GM12878 (cell line): Measurements from ENCODE around the gene ATP12A.

Source experiments
- PAX8 ChIP-seq: fragments of 450-650 bp; IDR thresholded peaks from 2 replicates; pipeline ENCODE4 v1.6.1; 2017; ENCODE audit warnings: mild to moderate bottlenecking, moderate library complexity
- POLR2A ChIP-seq: IDR thresholded peaks from 2 replicates; pipeline ENCODE4 v1.6.1; 2011; ENCODE audit warnings: low read depth, mild to moderate bottlenecking, low read length

- TF ChIP-seq POLR2A (no peak), PAX8 (no peak)
Observed at GRCh38 chr13:24638096-24638495, 42.1 kb upstream of the ATP12A start.
